HepG2 (cell line): ENCODE measurements around the gene FAM117A. TPM values are rescaled to one million over a fixed set of nuclear protein-coding genes. Genes with fewer than 3 reads are reported as not detected.

Experiments used
- CBFB ChIP-seq: sonication (generic); formaldehyde crosslinking; IDR thresholded peaks from 2 replicates; pipeline ENCODE4 v1.4.0; 2020; ENCODE audit warnings: missing genetic modification reagents
- FOXK2 ChIP-seq: fragments of 450-650 bp; IDR thresholded peaks from 2 replicates; pipeline ENCODE4 v1.6.1; 2016
- HES4 ChIP-seq: sonication (generic); formaldehyde crosslinking; IDR thresholded peaks from 2 replicates; pipeline ENCODE4 v1.9.0; 2021; ENCODE audit warnings: mild to moderate bottlenecking, missing genetic modification reagents, borderline replicate concordance
- HNRNPH1 ChIP-seq: fragments of 200-400 bp; formaldehyde crosslinking; optimal IDR thresholded peaks from 2 replicates; pipeline ENCODE3; 2017; ENCODE audit warnings: mild to moderate bottlenecking, low read depth, low read length
- IKZF1 ChIP-seq: fragments of 450-650 bp; IDR thresholded peaks from 2 replicates; pipeline ENCODE4 v1.7.1; 2016
- MATR3 ChIP-seq: sonication (generic); formaldehyde crosslinking; IDR thresholded peaks from 2 replicates; pipeline ENCODE4 v1.4.0; 2020; ENCODE audit warnings: missing genetic modification reagents
- MBD4 ChIP-seq: IDR thresholded peaks from 2 replicates; pipeline ENCODE4 v1.6.1; 2012; ENCODE audit warnings: low read length, inconsistent platforms, borderline replicate concordance
- MTA1 ChIP-seq: sonication (generic); formaldehyde crosslinking; IDR thresholded peaks from 2 replicates; pipeline ENCODE4 v1.4.0; 2020; ENCODE audit warnings: missing genetic modification reagents, mild to moderate bottlenecking, borderline replicate concordance
- PAXIP1 ChIP-seq: sonication (generic); formaldehyde crosslinking; conservative IDR thresholded peaks from 2 replicates; pipeline ENCODE4 v1.4.0; 2020; ENCODE audit warnings: mild to moderate bottlenecking, missing genetic modification reagents, moderate library complexity
- RBM22 ChIP-seq: fragments of 200-400 bp; formaldehyde crosslinking; optimal IDR thresholded peaks from 2 replicates; pipeline ENCODE3; 2017; ENCODE audit warnings: mild to moderate bottlenecking, low read length, moderate library complexity
- RBM39 ChIP-seq: fragments of 200-400 bp; formaldehyde crosslinking; IDR thresholded peaks from one replicate; pipeline ENCODE4 v1.6.1; 2018; ENCODE audit warnings: antibody characterized with exemption, mild to moderate bottlenecking, low read depth, low read length; ENCODE audit not compliant: poor library complexity, severe bottlenecking
- SALL1 ChIP-seq: sonication (generic); formaldehyde crosslinking; IDR thresholded peaks from 2 replicates; pipeline ENCODE4 v1.8.0; 2022; ENCODE audit warnings: mild to moderate bottlenecking, missing genetic modification reagents
- SMAD1 ChIP-seq: sonication (generic); formaldehyde crosslinking; IDR thresholded peaks from 2 replicates; pipeline ENCODE4 v1.4.0; 2020; ENCODE audit warnings: missing genetic modification reagents, low read depth, mild to moderate bottlenecking, borderline replicate concordance
- SRSF4 ChIP-seq: fragments of 200-400 bp; formaldehyde crosslinking; IDR thresholded peaks from one replicate; pipeline ENCODE4 v1.6.1; 2018; ENCODE audit warnings: mild to moderate bottlenecking, low read depth, low read length, moderate library complexity; ENCODE audit not compliant: poor library complexity, severe bottlenecking
- TGIF2 ChIP-seq: IDR thresholded peaks from 2 replicates; pipeline ENCODE4 v1.6.1; 2016; ENCODE audit warnings: control low read depth, missing compliant biosample characterization
- ZBTB37 ChIP-seq: sonication (generic); formaldehyde crosslinking; IDR thresholded peaks from 2 replicates; pipeline ENCODE4 v1.4.0; 2020; ENCODE audit warnings: mild to moderate bottlenecking, missing genetic modification reagents
- ZBTB39 ChIP-seq: sonication (generic); formaldehyde crosslinking; IDR thresholded peaks from 2 replicates; pipeline ENCODE4 v1.5.0; 2020; ENCODE audit warnings: missing genetic modification reagents
- ZKSCAN5 ChIP-seq: sonication (generic); formaldehyde crosslinking; IDR thresholded peaks from 2 replicates; pipeline ENCODE4 v1.5.1; 2020; ENCODE audit warnings: mild to moderate bottlenecking, missing genetic modification reagents
- ZNF232 ChIP-seq: sonication (generic); formaldehyde crosslinking; IDR thresholded peaks from 2 replicates; pipeline ENCODE4 v1.4.0; 2020; ENCODE audit warnings: missing genetic modification reagents, borderline replicate concordance
- ZNF274 ChIP-seq: sonication (generic); formaldehyde crosslinking; IDR thresholded peaks from 2 replicates; pipeline ENCODE4 v1.5.1; 2020; ENCODE audit warnings: mild to moderate bottlenecking, missing genetic modification reagents
- ZNF619 ChIP-seq: sonication (generic); formaldehyde crosslinking; IDR thresholded peaks from 2 replicates; pipeline ENCODE4 v1.4.0; 2020; ENCODE audit warnings: mild to moderate bottlenecking, missing genetic modification reagents
- ZSCAN5A ChIP-seq: sonication (generic); formaldehyde crosslinking; IDR thresholded peaks from 2 replicates; pipeline ENCODE4 v1.8.0; 2022; ENCODE audit warnings: mild to moderate bottlenecking, missing genetic modification reagents, borderline replicate concordance
- polyA plus RNA-seq, 8 experiments: library from polyadenylated mRNA; depleted of rRNA in 3 of 8; stranded (reverse) in 7 of 8; unstranded in 1 of 8; fragments of >200 nt; fragmentation: Illumina TruSeq in 4 of 8; extraction: Trizol in 4 of 8; gene quantifications; 2 replicates each; pipeline versions ENCODE4 v1.2.1 to v1.2.3, GENCODE V29; 2011 to 2016; ENCODE audit warnings: low read depth in 4 of 8, missing spikeins in 1 of 8, mixed read lengths in 1 of 8; ENCODE audit not compliant: insufficient read depth in 1 of 8
- total RNA-seq, 5 experiments: library from RNA; depleted of rRNA; stranded (reverse); fragments of >200 nt; fragmentation: Illumina TruSeq; extraction: Trizol; gene quantifications; 2 replicates each; pipeline ENCODE4 v1.2.3, GENCODE V29; 2016; ENCODE audit warnings: low read depth in 1 of 5

FAM117A gene
- total and polyA plus RNA-seq, 2 of the 13 experiments (the other 11 are each of a cell fraction or from before 2014, with no cell fraction given): 12.1 to 19.8 TPM

- TF ChIP-seq ZNF232 (CRISPR knock-in tag) (no peak), FOXK2 (no peak), SALL1 (no peak; the same call in 1 of the 2 replicates), ZNF619 (CRISPR knock-in tag) (no peak), ZBTB37 (CRISPR knock-in tag) (no peak), IKZF1 (no peak), ZSCAN5A (no peak), ZNF274 (CRISPR knock-in tag) (peak; percentile 5; the same call in 1 of the 2 replicates), TGIF2 (CRISPR knock-in tag) (no peak), PAXIP1 (no peak), MBD4 (no peak), HES4 (no peak), ZBTB39 (CRISPR knock-in tag) (no peak), RBM39 (peak; percentile 6), MTA1 (CRISPR knock-in tag) (no peak; the same call in 1 of the 2 replicates), MATR3 (no peak), RBM22 (peak; percentile 14), SMAD1 (CRISPR knock-in tag) (no peak), SRSF4 (no peak), ZKSCAN5 (CRISPR knock-in tag) (no peak), CBFB (no peak), HNRNPH1 (no peak)
These were observed 86.6 kb downstream of the FAM117A start (continued) for GRCh38 chr17:49677134-49677932.
